Stomach (tissue), 9 donors: ENCODE data around the gene RAB40A. TPM values are rescaled to one million over a fixed set of nuclear protein-coding genes. Genes with fewer than 3 reads are reported as not detected.

Experiments used
- DNase-seq, 2 donors: peaks; one replicate each; pipeline versions ENCODE4 v3.0.0 to v3.0.0-alpha.2; 2013 to 2019
- H3K27ac ChIP-seq, 5 donors: fragments of 200-600 bp in 4 of 5; sonication (generic) in 4 of 5; one replicate each; pipeline ENCODE4 v1.5.1; 2013 to 2019; ENCODE audit warnings: mild to moderate bottlenecking in 1 of 5, moderate library complexity in 1 of 5
- H3K27me3 ChIP-seq, 3 donors: fragments of 200-600 bp; sonication (generic); one replicate each; pipeline ENCODE4 v1.5.1; 2017 to 2019; ENCODE audit warnings: mixed run types in 1 of 3
- H3K36me3 ChIP-seq, 4 donors: fragments of 200-600 bp; sonication (generic); 1 replicate in 3 of 4; 2 replicates in 1 of 4; pipeline ENCODE4 v1.5.1; 2016 to 2019
- H3K4me1 ChIP-seq, 4 donors: fragments of 200-600 bp; sonication (generic); one replicate each; pipeline ENCODE4 v1.5.1; 2016 to 2019
- H3K4me3 ChIP-seq, 4 donors: fragments of 200-600 bp; sonication (generic) in 3 of 4; one replicate each; pipeline ENCODE4 v1.5.1; 2016 to 2019; ENCODE audit warnings: mild to moderate bottlenecking in 1 of 4
- H3K9me3 ChIP-seq, 4 donors: fragments of 200-600 bp; sonication (generic); one replicate each; pipeline ENCODE4 v1.5.1; 2016 to 2019
- CTCF ChIP-seq, 7 experiments: fragments of 450-650 bp in 4 of 7; fragments of 200-600 bp in 3 of 7; sonication (generic) in 3 of 7; IDR thresholded peaks; one replicate each; pipeline ENCODE4 v1.5.1; 2016 to 2019; ENCODE audit warnings: antibody characterized with exemption in 7 of 7, control low read depth in 2 of 7, mild to moderate bottlenecking in 1 of 7
- EP300 ChIP-seq: sonication (generic); formaldehyde crosslinking; IDR thresholded peaks from one replicate; pipeline ENCODE4 v1.6.1; 2017; ENCODE audit warnings: antibody characterized with exemption
- POLR2A ChIP-seq, 4 donors: fragments of 450-650 bp; IDR thresholded peaks; one replicate each; pipeline ENCODE4 v1.6.1; 2016; ENCODE audit warnings: antibody characterized with exemption in 4 of 4, control low read depth in 2 of 4, mild to moderate bottlenecking in 1 of 4, moderate library complexity in 1 of 4
- POLR2AphosphoS5 ChIP-seq, 3 donors: sonication (generic); formaldehyde crosslinking; IDR thresholded peaks; one replicate each; pipeline ENCODE4 v1.6.1; 2016; ENCODE audit warnings: antibody characterized with exemption in 3 of 3
- WGBS, 5 donors: extraction: QIAGEN DNeasy Blood & Tissue Kit in 3 of 5; methylation state at CpG; one replicate each; pipeline versions ENCODE4 v1.1.5 to v1.1.7; 2013 to 2018; 5-methylcytosine and 5-hydroxymethylcytosine counted together
- intact Hi-C: fragments of 100-400 bp; cut with DNase I; formaldehyde crosslinking; loops from one replicate; pipeline ENCODE4 v1.15.1; 2023; ENCODE audit warnings: low total_unique reads
- polyA plus RNA-seq, 3 donors: library from polyadenylated mRNA; stranded (reverse); fragments of 200-250 nt; gene quantifications; one replicate each; pipeline ENCODE4 v1.2.3, GENCODE V29; 2013
- total RNA-seq, 5 donors: library from RNA; depleted of rRNA; stranded (reverse); fragments of >200 nt; gene quantifications; one replicate each; pipeline versions ENCODE4 v1.1.0 to v1.2.3, GENCODE V29; 2014 to 2016
- donor health status: healthy with polysubstance abuse.
- donor health status: Bipolar disorder and iron deficiency.
- donor health status: healthy.

Gene RAB40A
- total and polyA plus RNA-seq, 8 donors, result 0.19 to 0.98 (median 0.61) TPM; not detected in 3

DNA sequence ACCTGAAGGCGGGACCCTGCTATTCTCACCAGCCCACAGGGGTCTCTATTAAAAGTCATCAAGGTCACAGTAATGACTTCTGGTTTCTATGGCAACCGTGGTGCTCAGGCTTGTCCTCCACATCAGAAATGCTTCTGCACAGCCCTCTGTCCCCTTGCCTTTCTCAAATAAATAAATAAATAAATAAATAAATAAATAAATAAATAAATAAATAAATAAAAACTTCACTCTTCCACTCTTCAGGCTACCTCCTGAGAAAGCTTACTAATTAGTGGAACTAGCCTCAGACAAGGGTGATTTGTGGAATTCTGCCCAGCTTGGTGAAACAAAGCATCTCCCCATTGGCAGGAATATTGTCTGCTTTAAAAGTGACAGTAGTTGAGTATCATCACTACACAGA lies 5.5 kb upstream of the RAB40A start:
- Histone ChIP-seq H3K4me3 (no peak overlapping the region), H3K9me3 (no peaks in the 10 kb centered on the region), H3K36me3 (no peaks in the 10 kb centered on the region), H3K27ac (no peak overlapping the region), H3K27me3 (peaks cover 0 to 9% (median 0%) of the 10 kb centered on the region in 3 donors), H3K4me1 (no peaks in the 10 kb centered on the region)
- TF ChIP-seq POLR2A (IDR thresholded peaks at IDR 0.05) (no peak), CTCF (IDR thresholded peaks at IDR 0.05) (no peak), POLR2AphosphoS5 (IDR thresholded peaks at IDR 0.05) (no peak), EP300 (no peak)
- WGBS, 5 donors, result 57 to 94% (median 85%) methylated on average over 2 of the region's 2 CpGs
- intact Hi-C loops, result no loop called here
- DNase-seq, result no peak

DNA sequence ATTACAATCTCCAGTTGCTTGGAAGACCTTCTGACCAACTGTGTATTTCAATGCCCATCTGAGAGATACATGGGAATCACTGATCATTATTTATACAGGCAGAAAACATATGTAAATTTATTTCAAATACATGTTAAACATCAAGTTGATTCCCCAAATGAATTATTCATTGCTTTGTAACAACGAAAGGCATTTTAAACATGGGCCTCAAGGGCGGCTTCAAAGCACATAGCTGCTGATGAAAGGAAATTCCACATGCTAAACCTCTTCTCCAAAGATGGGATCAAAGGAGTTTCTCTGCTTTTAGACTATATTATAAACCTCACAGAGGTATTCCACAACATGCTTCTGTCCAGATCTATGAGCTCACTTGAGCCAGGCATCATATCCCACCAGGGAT lies 4.3 kb upstream of the RAB40A start:
- intact Hi-C loops, result no loop called here
- TF ChIP-seq POLR2AphosphoS5 (IDR thresholded peaks at IDR 0.05) (no peak), CTCF (IDR thresholded peaks at IDR 0.05) (no peak), POLR2A (IDR thresholded peaks at IDR 0.05) (no peak), EP300 (no peak)
- Histone ChIP-seq H3K4me1 (no peaks in the 10 kb centered on the region), H3K36me3 (no peaks in the 10 kb centered on the region), H3K27ac (no peak overlapping the region), H3K4me3 (no peak overlapping the region), H3K27me3 (peaks cover 0 to 8% (median 0%) of the 10 kb centered on the region in 3 donors), H3K9me3 (no peaks in the 10 kb centered on the region)
- DNase-seq, result no peak
- WGBS, 5 donors, result 69 to 96% (median 88%) methylated on average over 2 of the region's 2 CpGs

GRCh38 chrX:103520386-103520785 lies 1.1 kb upstream of the RAB40A start:
- Histone ChIP-seq H3K27ac (no peak overlapping the region), H3K4me3 (no peak overlapping the region), H3K4me1 (no peaks in the 10 kb centered on the region), H3K36me3 (no peaks in the 10 kb centered on the region), H3K27me3 (peaks cover 0 to 3% (median 0%) of the 10 kb centered on the region in 3 donors), H3K9me3 (no peaks in the 10 kb centered on the region)
- no peak for DNase-seq
- intact Hi-C loops, result no loop called here
- WGBS, 5 donors, result 48 to 65% (median 55%) methylated on average over 4 of the region's 4 CpGs
- TF ChIP-seq POLR2A (IDR thresholded peaks at IDR 0.05), result no peak
- no peak for TF ChIP-seq CTCF (IDR thresholded peaks at IDR 0.05)
- no peak for TF ChIP-seq POLR2AphosphoS5 (IDR thresholded peaks at IDR 0.05)
- no peak for TF ChIP-seq EP300

DNA sequence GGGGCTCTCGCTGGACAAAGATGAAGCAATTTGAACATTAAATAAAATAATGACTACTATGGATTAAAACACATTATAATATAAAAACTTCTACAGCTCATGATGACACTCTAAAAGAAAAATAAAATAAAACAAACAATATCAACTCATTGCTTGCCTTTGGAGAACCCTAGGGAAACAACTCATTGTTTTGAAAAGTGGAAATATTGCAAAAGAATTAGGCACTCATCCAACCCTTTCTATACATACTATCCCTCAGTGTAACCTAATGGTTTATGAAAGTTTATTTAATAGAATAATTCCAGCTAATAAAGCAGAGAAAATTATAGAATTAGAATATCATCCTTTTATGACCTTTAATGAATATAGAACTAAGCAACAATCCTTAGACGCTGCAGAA lies 718 bp downstream of the RAB40A start:
- WGBS, 5 donors, result 85 to 97% (median 92%) methylated on average over 2 of the region's 2 CpGs
- Histone ChIP-seq H3K9me3 (no peaks in the 10 kb centered on the region), H3K4me3 (no peak overlapping the region), H3K36me3 (no peaks in the 10 kb centered on the region), H3K4me1 (no peaks in the 10 kb centered on the region), H3K27me3 (peaks cover 0 to 3% (median 0%) of the 10 kb centered on the region in 3 donors), H3K27ac (no peak overlapping the region)
- TF ChIP-seq EP300 (no peak), POLR2A (IDR thresholded peaks at IDR 0.05) (no peak), CTCF (IDR thresholded peaks at IDR 0.05) (no peak), POLR2AphosphoS5 (IDR thresholded peaks at IDR 0.05) (no peak)
- no peak for DNase-seq
- intact Hi-C loops, result no loop called here
